Spleen (tissue), 11 donors: ENCODE results near the gene GLG1. TPM values are rescaled to one million over a fixed set of nuclear protein-coding genes. Genes with fewer than 3 reads are reported as not detected.
"Not testable (repeated sequence)": the region's sequence is repeated elsewhere in the genome, so short reads cannot be mapped to it uniquely, and the experiment has no call there.

Experiments
- DNase-seq: peaks from one replicate; pipeline ENCODE4 v3.0.0-alpha.2; 2020
- H3K27ac ChIP-seq, 8 donors: fragments of 200-600 bp; sonication (generic) in 7 of 8; 1 replicate in 4 of 8; 2 replicates in 4 of 8; pipeline versions ENCODE4 v1.5.0 to v1.8.0; 2016 to 2021; ENCODE audit warnings: inconsistent platforms in 4 of 8, mild to moderate bottlenecking in 4 of 8, moderate library complexity in 1 of 8
- H3K27me3 ChIP-seq, 7 donors: fragments of 200-600 bp; sonication (generic) in 6 of 7; replicated peaks in 1 of 7; 1 replicate in 4 of 7; 2 replicates in 3 of 7; pipeline versions ENCODE4 v1.5.0 to v1.8.0; 2016 to 2021; ENCODE audit warnings: inconsistent platforms in 3 of 7, mild to moderate bottlenecking in 1 of 7
- H3K36me3 ChIP-seq, 6 donors: fragments of 200-600 bp; sonication (generic) in 5 of 6; 1 replicate in 4 of 6; 2 replicates in 2 of 6; pipeline versions ENCODE4 v1.5.0 to v1.8.0; 2016 to 2021; ENCODE audit warnings: inconsistent platforms in 2 of 6
- H3K4me1 ChIP-seq, 6 donors: fragments of 200-600 bp; sonication (generic) in 5 of 6; 1 replicate in 3 of 6; 2 replicates in 3 of 6; pipeline versions ENCODE4 v1.5.0 to v1.8.0; 2016 to 2021; ENCODE audit warnings: inconsistent platforms in 3 of 6
- H3K4me3 ChIP-seq, 8 donors: fragments of 200-600 bp; sonication (generic) in 7 of 8; 1 replicate in 4 of 8; 2 replicates in 4 of 8; pipeline versions ENCODE4 v1.5.0 to v1.8.0; 2016 to 2021; ENCODE audit warnings: inconsistent platforms in 4 of 8, mild to moderate bottlenecking in 4 of 8, moderate library complexity in 2 of 8
- H3K9me3 ChIP-seq, 8 donors: fragments of 200-600 bp; sonication (generic) in 7 of 8; 1 replicate in 4 of 8; 2 replicates in 4 of 8; pipeline versions ENCODE4 v1.5.0 to v1.8.0; 2016 to 2021; ENCODE audit warnings: inconsistent platforms in 4 of 8
- POLR2A ChIP-seq, 3 donors: fragments of 450-650 bp; IDR thresholded peaks; one replicate each; pipeline ENCODE4 v1.5.1; 2017; ENCODE audit warnings: antibody characterized with exemption in 3 of 3, mild to moderate bottlenecking in 1 of 3
- POLR2AphosphoS5 ChIP-seq, 3 donors: sonication (generic); formaldehyde crosslinking; IDR thresholded peaks; one replicate each; pipeline ENCODE4 v1.5.1; 2017; ENCODE audit warnings: antibody characterized with exemption in 3 of 3
- WGBS, 5 donors: extraction: QIAGEN DNeasy Blood & Tissue Kit in 3 of 5; methylation state at CpG; one replicate each; pipeline versions ENCODE4 v1.1.5 to v1.1.7; 2013 to 2018; 5-methylcytosine and 5-hydroxymethylcytosine counted together
- intact Hi-C: fragments of 100-400 bp; cut with DNase I; formaldehyde crosslinking; loops from one replicate; pipeline ENCODE4 v1.15.0; 2023; ENCODE audit warnings: low total_unique reads
- polyA plus RNA-seq, 3 donors: library from polyadenylated mRNA; stranded (reverse); fragments of 200-250 nt; gene quantifications; one replicate each; pipeline ENCODE4 v1.2.1, GENCODE V29; 2013
- total RNA-seq, 7 donors: library from RNA; depleted of rRNA in 3 of 7; stranded (reverse); fragments of >200 nt in 3 of 7; fragmentation: NEBNext Ultra II Directional in 4 of 7; extraction: Animal tissue kit (Norgen Biotek cat#: 25700) in 4 of 7; gene quantifications; one replicate each; pipeline versions ENCODE4 v1.1.0 to v1.2.1, GENCODE V29; 2016 to 2021
- TF ChIP-seq, protein P1 (sequence below), 11 experiments: fragments of 200-600 bp in 7 of 11; fragments of 450-650 bp in 4 of 11; sonication (generic) in 4 of 11; IDR thresholded peaks in 8 of 11; conservative IDR thresholded peaks in 3 of 11; 1 replicate in 7 of 11; 2 replicates in 4 of 11; pipeline versions ENCODE4 v1.4.0 to v1.8.0; 2016 to 2021; ENCODE audit warnings: antibody characterized with exemption in 11 of 11, inconsistent platforms in 4 of 11, mild to moderate bottlenecking in 1 of 11
- donor health status: healthy with polysubstance abuse.
- donor health status: DM: no; HTN: no; CAD: no; lungs with moderate emphysema.
- donor health status: DM: no; HTN: no; CAD: no.
- donor health status: Bipolar disorder and iron deficiency.
- donor health status: healthy.
- donor health status: DM: no; HTN: no; CAD: no.
- donor health status: DM: yes; HTN: yes; CAD: no.

The GLG1 gene
- total and polyA plus RNA-seq, 10 donors: 14.6 to 124 (median 101) TPM

DNA sequence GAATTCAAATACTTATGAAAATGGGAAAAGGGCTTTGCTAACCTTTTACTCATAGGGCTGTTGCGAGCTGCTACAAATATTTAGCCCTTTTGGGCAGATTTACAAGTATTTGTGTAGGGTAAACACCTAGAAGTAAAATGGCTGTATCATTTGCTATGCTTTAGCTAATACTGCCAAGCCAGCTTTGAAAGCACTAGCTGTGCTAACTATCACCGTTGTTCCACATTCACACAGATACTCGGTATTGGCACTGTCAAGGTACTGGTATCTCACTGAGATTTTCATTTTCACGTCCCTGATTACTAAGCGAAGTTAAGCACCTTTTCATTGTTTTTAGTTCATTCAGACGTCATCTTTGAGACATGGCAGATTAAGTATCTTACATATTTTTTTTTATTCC, 84.8 kb downstream of the GLG1 start:
- Histone ChIP-seq H3K36me3 (peaks cover 0 to 26% (median 0%) of the 10 kb centered on the region in 6 donors), H3K27me3 (no peaks in the 10 kb centered on the region), H3K27ac (no peak overlapping the region), H3K4me1 (no peaks in the 10 kb centered on the region), H3K4me3 (no peak overlapping the region), H3K9me3 (peaks cover 0 to 5% (median 0%) of the 10 kb centered on the region in 8 donors)
- TF ChIP-seq, protein P1, sequence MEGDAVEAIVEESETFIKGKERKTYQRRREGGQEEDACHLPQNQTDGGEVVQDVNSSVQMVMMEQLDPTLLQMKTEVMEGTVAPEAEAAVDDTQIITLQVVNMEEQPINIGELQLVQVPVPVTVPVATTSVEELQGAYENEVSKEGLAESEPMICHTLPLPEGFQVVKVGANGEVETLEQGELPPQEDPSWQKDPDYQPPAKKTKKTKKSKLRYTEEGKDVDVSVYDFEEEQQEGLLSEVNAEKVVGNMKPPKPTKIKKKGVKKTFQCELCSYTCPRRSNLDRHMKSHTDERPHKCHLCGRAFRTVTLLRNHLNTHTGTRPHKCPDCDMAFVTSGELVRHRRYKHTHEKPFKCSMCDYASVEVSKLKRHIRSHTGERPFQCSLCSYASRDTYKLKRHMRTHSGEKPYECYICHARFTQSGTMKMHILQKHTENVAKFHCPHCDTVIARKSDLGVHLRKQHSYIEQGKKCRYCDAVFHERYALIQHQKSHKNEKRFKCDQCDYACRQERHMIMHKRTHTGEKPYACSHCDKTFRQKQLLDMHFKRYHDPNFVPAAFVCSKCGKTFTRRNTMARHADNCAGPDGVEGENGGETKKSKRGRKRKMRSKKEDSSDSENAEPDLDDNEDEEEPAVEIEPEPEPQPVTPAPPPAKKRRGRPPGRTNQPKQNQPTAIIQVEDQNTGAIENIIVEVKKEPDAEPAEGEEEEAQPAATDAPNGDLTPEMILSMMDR (IDR thresholded peaks at IDR 0.05 in 8 of 11, conservative IDR thresholded peaks at IDR 0.05 in 3 of 11): no peak
- TF ChIP-seq POLR2AphosphoS5 (IDR thresholded peaks at IDR 0.05) (no peak), POLR2A (IDR thresholded peaks at IDR 0.05) (no peak)
- no peak for DNase-seq
- 93 to 97% (median 95%) methylated on average over 6 of the region's 6 CpGs for WGBS, 5 donors
- intact Hi-C loops: no loop called here

DNA sequence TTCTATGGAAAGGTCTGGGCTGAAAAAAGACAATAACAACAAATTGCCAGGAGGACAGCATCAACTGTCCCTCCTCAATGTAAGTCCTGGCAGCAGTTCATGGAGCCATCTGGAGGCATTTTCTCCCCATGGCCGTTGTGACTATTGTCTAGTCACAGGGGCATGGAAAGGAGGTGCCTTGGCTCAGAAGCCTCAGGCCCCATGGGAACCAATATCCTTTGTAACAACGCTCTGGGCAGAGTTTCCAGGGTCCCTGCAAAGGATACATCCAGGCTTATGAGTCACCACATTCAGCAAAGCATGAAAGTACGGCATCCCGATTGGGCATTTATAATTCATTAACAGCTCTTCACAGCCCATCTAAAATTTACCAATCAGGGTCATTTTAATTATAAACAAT, 85.2 kb downstream of the GLG1 start:
- H3K9me3 ChIP-seq: peaks cover 0 to 5% (median 0%) of the 10 kb centered on the region in 8 donors
- peaks cover 0 to 26% (median 0%) of the 10 kb centered on the region in 6 donors for H3K36me3 ChIP-seq
- no peaks in the 10 kb centered on the region for H3K27me3 ChIP-seq
- TF ChIP-seq POLR2AphosphoS5 (IDR thresholded peaks at IDR 0.05) (no peak), POLR2A (IDR thresholded peaks at IDR 0.05) (no peak)
- TF ChIP-seq, protein P1 (IDR thresholded peaks at IDR 0.05 in 8 of 11, conservative IDR thresholded peaks at IDR 0.05 in 3 of 11): no peak
- no peak overlapping the region for H3K27ac ChIP-seq
- H3K4me3 ChIP-seq: no peak overlapping the region
- DNase-seq: no peak
- intact Hi-C loops: no loop called here
- H3K4me1 ChIP-seq: no peaks in the 10 kb centered on the region
- 80 to 89% (median 83%) methylated on average over 4 of the region's 4 CpGs for WGBS, 5 donors

DNA sequence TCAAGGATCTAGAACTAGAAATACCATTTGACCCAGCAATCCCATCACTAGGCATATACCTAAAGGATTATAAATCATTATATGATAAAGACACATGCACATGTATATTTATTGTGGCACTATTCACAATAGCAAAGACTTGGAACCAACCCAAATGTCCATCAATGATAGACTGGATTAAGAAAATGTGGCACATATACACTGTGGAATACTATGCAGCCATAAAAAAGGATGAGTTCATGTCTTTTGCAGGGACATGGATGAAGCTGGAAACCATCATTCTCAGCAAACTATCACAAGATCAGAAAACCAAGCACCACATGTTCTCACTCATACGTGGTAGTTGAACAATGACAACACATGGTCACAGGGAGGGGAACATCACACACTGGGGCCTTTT, 88.0 kb downstream of the GLG1 start:
- 93 to 100% (median 97%) methylated on average over 1 of the region's 1 CpG for WGBS, 5 donors
- H3K27ac ChIP-seq, DNase-seq, intact Hi-C loops, H3K4me1 ChIP-seq, H3K9me3 ChIP-seq, H3K27me3 ChIP-seq, H3K4me3 ChIP-seq: not testable (repeated sequence)
- peaks cover 0 to 12% (median 0%) of the 10 kb centered on the region in 6 donors for H3K36me3 ChIP-seq

DNA sequence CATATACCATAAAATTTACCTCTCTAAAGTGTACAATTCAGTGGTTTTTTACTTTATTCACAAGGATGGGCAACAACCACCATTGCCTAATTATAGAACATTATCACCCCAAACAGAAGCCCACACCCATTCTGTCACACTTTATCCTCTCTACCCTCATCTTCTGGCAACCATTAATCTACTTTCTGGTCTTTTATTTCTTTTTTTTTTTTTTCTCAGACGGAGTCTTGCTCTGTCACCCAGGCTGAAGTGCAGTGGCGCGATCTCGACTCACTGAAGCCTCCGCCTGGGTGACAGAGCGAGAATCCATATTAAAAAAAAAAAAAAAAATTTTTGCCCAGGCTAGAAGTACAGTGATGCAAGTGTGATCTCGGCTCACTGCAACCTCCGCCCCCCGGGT, 95.0 kb downstream of the GLG1 start:
- intact Hi-C loops: no loop called here
- no peak for DNase-seq
- Histone ChIP-seq H3K27me3 (no peaks in the 10 kb centered on the region), H3K9me3 (no peaks in the 10 kb centered on the region), H3K4me3 (no peak overlapping the region), H3K27ac (no peak overlapping the region), H3K4me1 (no peaks in the 10 kb centered on the region), H3K36me3 (peaks cover 0 to 18% (median 6%) of the 10 kb centered on the region in 6 donors)
- TF ChIP-seq POLR2AphosphoS5 (IDR thresholded peaks at IDR 0.05) (no peak), POLR2A (IDR thresholded peaks at IDR 0.05) (no peak)
- TF ChIP-seq, protein P1 (IDR thresholded peaks at IDR 0.05 in 8 of 11, conservative IDR thresholded peaks at IDR 0.05 in 3 of 11): no peak
- WGBS, 5 donors: 84 to 88% (median 85%) methylated on average over 9 of the region's 9 CpGs

DNA sequence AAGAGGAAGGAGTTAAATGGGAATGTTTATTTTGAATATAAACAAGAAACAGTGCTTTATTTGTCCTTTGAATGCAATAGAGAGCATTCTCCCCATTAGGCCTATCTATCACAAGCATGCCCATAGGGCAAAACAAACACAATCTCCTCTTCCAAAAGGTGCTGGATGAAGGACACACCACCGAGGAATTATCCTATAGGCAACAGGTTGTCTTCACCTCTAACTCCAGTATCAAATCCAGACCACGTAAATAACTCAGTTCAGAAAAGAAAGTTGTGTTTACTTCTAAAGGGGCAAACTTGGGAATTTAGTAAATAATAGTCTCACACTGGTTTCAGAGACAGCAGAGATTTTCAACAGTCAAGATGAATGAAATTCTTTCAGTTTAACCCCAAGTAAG, 101.9 kb downstream of the GLG1 start:
- TF ChIP-seq POLR2AphosphoS5 (IDR thresholded peaks at IDR 0.05) (no peak), POLR2A (IDR thresholded peaks at IDR 0.05) (no peak)
- TF ChIP-seq, protein P1 (IDR thresholded peaks at IDR 0.05 in 8 of 11, conservative IDR thresholded peaks at IDR 0.05 in 3 of 11): no peak
- intact Hi-C loops: no loop called here

More for the DNA sequence above, 101.9 kb downstream of the GLG1 start:
- Histone ChIP-seq H3K27ac (no peak overlapping the region), H3K9me3 (no peaks in the 10 kb centered on the region), H3K27me3 (no peaks in the 10 kb centered on the region), H3K4me1 (no peaks in the 10 kb centered on the region), H3K36me3 (peaks cover 0 to 76% (median 24%) of the 10 kb centered on the region in 6 donors), H3K4me3 (no peak overlapping the region)
- 87 to 93% (median 91%) methylated on average over 2 of the region's 2 CpGs for WGBS, 5 donors
- DNase-seq: no peak
